ENCODE measurements around the gene PCYT1A. TPM values are rescaled to one million over a fixed set of nuclear protein-coding genes. Genes with fewer than 3 reads are reported as not detected.

The PCYT1A gene
- total and polyA plus RNA-seq, 2 of the 13 experiments (the other 11 are each of a cell fraction or from before 2014, with no cell fraction given) = 26.4 to 45.3 TPM

DNA sequence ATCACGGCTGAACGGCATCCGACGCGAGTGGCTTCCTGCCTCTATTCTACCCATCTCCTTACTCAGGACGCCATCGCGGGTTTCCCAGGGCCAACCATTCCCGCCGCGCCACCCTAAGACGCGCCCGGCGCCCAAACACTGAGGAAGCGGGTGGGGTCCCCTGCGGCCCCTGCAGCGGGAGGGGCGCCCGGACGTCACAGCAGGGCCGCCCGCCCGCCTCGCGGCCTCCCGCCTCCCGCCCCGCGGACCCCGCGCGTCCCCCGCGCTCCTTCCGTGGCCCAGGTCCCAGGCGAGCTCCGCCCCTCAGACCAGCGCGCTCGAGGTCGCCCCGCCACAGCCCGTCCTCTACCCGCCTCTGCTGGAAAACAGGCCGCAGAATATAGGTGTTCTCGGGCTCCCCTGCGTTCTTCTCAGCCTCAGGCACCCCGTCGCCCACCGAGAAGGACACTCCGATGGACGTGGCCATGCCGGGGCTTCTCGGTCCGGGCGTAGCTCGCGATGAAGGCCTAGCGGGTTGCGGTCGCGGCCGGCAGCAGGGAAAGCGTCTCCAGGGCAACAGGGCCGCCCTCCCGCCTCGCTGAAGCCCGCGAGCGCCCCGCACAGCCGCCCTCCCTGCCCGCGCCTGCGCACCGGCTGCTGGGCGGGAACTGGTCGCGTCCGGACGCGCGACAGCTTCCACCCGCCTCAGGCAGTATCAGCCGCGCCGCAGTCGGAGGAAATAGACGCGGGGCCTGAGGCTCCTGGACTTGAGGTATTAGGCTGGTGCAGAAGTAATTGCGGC is 30.4 kb upstream of the PCYT1A start, which contains the start of gene DYNLT2B (continued):
- TF ChIP-seq NAIF1 (CRISPR knock-in tag; IDR thresholded peaks at IDR 0.05; ENCODE audit: borderline replicate concordance) (peak; percentile 55; the same call in 1 of the 2 replicates), YY1 (IDR thresholded peaks at IDR 0.05; ENCODE audit: insufficient read depth, insufficient replicate concordance, low read depth, low read length) (peak; percentile 34), NFYC (CRISPR knock-in tag; IDR thresholded peaks at IDR 0.05) (peak; percentile 26; the same call in 1 of the 2 replicates), ZFY (CRISPR knock-in tag; IDR thresholded peaks at IDR 0.05) (peak; percentile 97), SIX4 (CRISPR knock-in tag; IDR thresholded peaks at IDR 0.05) (no peak), NFKB2 (CRISPR knock-in tag; IDR thresholded peaks at IDR 0.05; ENCODE audit: borderline replicate concordance) (peak; percentile 64; the same call in 1 of the 2 replicates), SKI (IDR thresholded peaks at IDR 0.05; ENCODE audit: partially characterized antibody) (no peak), ZNF781 (CRISPR knock-in tag; IDR thresholded peaks at IDR 0.05; ENCODE audit: borderline replicate concordance, not compliant biosample characterization) (peak; percentile 61), ZSCAN30 (CRISPR knock-in tag; IDR thresholded peaks at IDR 0.05) (no peak), SRY (CRISPR knock-in tag; IDR thresholded peaks at IDR 0.05) (peak; percentile 93; the same call in 1 of the 2 replicates), MED13 (CRISPR knock-in tag; IDR thresholded peaks at IDR 0.05) (0 out of 2 replicates have a peak, but pooled peaks have one; percentile 17), ZNF780A (CRISPR knock-in tag; IDR thresholded peaks at IDR 0.05) (no peak; the same call in 1 of the 2 replicates), ZNF253 (CRISPR knock-in tag; IDR thresholded peaks at IDR 0.05; ENCODE audit: borderline replicate concordance) (no peak), ZKSCAN1 (IDR thresholded peaks at IDR 0.05; ENCODE audit: low read length) (no peak)
- TF ChIP-seq, protein P1, sequence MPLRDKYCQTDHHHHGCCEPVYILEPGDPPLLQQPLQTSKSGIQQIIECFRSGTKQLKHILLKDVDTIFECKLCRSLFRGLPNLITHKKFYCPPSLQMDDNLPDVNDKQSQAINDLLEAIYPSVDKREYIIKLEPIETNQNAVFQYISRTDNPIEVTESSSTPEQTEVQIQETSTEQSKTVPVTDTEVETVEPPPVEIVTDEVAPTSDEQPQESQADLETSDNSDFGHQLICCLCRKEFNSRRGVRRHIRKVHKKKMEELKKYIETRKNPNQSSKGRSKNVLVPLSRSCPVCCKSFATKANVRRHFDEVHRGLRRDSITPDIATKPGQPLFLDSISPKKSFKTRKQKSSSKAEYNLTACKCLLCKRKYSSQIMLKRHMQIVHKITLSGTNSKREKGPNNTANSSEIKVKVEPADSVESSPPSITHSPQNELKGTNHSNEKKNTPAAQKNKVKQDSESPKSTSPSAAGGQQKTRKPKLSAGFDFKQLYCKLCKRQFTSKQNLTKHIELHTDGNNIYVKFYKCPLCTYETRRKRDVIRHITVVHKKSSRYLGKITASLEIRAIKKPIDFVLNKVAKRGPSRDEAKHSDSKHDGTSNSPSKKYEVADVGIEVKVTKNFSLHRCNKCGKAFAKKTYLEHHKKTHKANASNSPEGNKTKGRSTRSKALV (CRISPR knock-in tag; IDR thresholded peaks at IDR 0.05) = no peak
- TF ChIP-seq, protein P2, sequence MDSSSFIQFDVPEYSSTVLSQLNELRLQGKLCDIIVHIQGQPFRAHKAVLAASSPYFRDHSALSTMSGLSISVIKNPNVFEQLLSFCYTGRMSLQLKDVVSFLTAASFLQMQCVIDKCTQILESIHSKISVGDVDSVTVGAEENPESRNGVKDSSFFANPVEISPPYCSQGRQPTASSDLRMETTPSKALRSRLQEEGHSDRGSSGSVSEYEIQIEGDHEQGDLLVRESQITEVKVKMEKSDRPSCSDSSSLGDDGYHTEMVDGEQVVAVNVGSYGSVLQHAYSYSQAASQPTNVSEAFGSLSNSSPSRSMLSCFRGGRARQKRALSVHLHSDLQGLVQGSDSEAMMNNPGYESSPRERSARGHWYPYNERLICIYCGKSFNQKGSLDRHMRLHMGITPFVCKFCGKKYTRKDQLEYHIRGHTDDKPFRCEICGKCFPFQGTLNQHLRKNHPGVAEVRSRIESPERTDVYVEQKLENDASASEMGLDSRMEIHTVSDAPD (CRISPR knock-in tag; IDR thresholded peaks at IDR 0.05) = no peak
- TF ChIP-seq, protein P3, sequence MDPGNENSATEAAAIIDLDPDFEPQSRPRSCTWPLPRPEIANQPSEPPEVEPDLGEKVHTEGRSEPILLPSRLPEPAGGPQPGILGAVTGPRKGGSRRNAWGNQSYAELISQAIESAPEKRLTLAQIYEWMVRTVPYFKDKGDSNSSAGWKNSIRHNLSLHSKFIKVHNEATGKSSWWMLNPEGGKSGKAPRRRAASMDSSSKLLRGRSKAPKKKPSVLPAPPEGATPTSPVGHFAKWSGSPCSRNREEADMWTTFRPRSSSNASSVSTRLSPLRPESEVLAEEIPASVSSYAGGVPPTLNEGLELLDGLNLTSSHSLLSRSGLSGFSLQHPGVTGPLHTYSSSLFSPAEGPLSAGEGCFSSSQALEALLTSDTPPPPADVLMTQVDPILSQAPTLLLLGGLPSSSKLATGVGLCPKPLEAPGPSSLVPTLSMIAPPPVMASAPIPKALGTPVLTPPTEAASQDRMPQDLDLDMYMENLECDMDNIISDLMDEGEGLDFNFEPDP (CRISPR knock-in tag; conservative IDR thresholded peaks at IDR 0.05) = no peak
- TF ChIP-seq, protein P4, sequence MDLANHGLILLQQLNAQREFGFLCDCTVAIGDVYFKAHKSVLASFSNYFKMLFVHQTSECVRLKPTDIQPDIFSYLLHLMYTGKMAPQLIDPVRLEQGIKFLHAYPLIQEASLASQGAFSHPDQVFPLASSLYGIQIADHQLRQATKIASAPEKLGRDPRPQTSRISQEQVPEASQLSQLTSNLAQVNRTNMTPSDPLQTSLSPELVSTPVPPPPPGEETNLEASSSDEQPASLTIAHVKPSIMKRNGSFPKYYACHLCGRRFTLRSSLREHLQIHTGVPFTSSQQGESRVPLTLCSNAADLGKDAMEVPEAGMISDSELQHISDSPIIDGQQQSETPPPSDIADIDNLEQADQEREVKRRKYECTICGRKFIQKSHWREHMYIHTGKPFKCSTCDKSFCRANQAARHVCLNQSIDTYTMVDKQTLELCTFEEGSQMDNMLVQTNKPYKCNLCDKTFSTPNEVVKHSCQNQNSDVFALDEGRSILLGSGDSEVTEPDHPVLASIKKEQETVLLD (CRISPR knock-in tag; IDR thresholded peaks at IDR 0.05; ENCODE audit: low read depth) = no peak
- TF ChIP-seq, protein P5, sequence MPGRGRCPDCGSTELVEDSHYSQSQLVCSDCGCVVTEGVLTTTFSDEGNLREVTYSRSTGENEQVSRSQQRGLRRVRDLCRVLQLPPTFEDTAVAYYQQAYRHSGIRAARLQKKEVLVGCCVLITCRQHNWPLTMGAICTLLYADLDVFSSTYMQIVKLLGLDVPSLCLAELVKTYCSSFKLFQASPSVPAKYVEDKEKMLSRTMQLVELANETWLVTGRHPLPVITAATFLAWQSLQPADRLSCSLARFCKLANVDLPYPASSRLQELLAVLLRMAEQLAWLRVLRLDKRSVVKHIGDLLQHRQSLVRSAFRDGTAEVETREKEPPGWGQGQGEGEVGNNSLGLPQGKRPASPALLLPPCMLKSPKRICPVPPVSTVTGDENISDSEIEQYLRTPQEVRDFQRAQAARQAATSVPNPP (CRISPR knock-in tag; IDR thresholded peaks at IDR 0.05) = no peak
- TF ChIP-seq, protein P6, sequence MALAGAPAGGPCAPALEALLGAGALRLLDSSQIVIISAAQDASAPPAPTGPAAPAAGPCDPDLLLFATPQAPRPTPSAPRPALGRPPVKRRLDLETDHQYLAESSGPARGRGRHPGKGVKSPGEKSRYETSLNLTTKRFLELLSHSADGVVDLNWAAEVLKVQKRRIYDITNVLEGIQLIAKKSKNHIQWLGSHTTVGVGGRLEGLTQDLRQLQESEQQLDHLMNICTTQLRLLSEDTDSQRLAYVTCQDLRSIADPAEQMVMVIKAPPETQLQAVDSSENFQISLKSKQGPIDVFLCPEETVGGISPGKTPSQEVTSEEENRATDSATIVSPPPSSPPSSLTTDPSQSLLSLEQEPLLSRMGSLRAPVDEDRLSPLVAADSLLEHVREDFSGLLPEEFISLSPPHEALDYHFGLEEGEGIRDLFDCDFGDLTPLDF (CRISPR knock-in tag; IDR thresholded peaks at IDR 0.05) = peak; percentile 79
